Liver (tissue), 9 donors: ENCODE measurements around the gene TMIGD3. TPM values are rescaled to one million over a fixed set of nuclear protein-coding genes. Genes with fewer than 3 reads are reported as not detected.

Source experiments
- DNase-seq: peaks from one replicate; pipeline ENCODE4 v3.0.0-alpha.2; 2017; ENCODE audit warnings: low spot score
- H3K27ac ChIP-seq, 2 donors: one replicate each; pipeline ENCODE4 v1.7.0; 2013; ENCODE audit warnings: inconsistent platforms in 2 of 2, low read length in 2 of 2, control low read depth in 1 of 2, low read depth in 1 of 2, mild to moderate bottlenecking in 1 of 2
- H3K27me3 ChIP-seq, 4 donors: one replicate each; pipeline versions ENCODE4 v1.6.1 to v1.7.0; 2013; ENCODE audit warnings: low read length in 3 of 4, inconsistent platforms in 1 of 4, mild to moderate bottlenecking in 1 of 4, moderate library complexity in 1 of 4; ENCODE audit not compliant: control insufficient read depth in 4 of 4, insufficient read depth in 4 of 4
- H3K36me3 ChIP-seq, 4 donors: one replicate each; pipeline versions ENCODE4 v1.6.1 to v1.7.0; 2013; ENCODE audit warnings: low read length in 3 of 4, mild to moderate bottlenecking in 3 of 4, low read depth in 1 of 4, moderate library complexity in 1 of 4; ENCODE audit not compliant: control insufficient read depth in 4 of 4, insufficient read depth in 3 of 4
- H3K4me1 ChIP-seq, 4 donors: one replicate each; pipeline versions ENCODE4 v1.6.1 to v1.7.0; 2013; ENCODE audit warnings: low read length in 3 of 4, mild to moderate bottlenecking in 3 of 4, moderate library complexity in 1 of 4; ENCODE audit not compliant: control insufficient read depth in 4 of 4, insufficient read depth in 4 of 4
- H3K4me3 ChIP-seq, 3 donors: one replicate each; pipeline versions ENCODE4 v1.6.1 to v1.7.0; 2013; ENCODE audit warnings: low read length in 3 of 3, control low read depth in 1 of 3, low read depth in 1 of 3, mild to moderate bottlenecking in 1 of 3
- H3K9ac ChIP-seq, 2 donors: one replicate each; pipeline ENCODE4 v1.7.0; 2013; ENCODE audit warnings: low read length in 2 of 2, mild to moderate bottlenecking in 2 of 2, moderate library complexity in 2 of 2, control low read depth in 1 of 2, low read depth in 1 of 2
- H3K9me3 ChIP-seq, 4 donors: one replicate each; pipeline versions ENCODE4 v1.6.1 to v1.7.0; 2013; ENCODE audit warnings: low read length in 3 of 4; ENCODE audit not compliant: control insufficient read depth in 4 of 4
- ATF3 ChIP-seq: IDR thresholded peaks from 2 replicates; pipeline ENCODE4 v1.6.1; 2016; ENCODE audit warnings: antibody characterized with exemption
- EGR1 ChIP-seq, 2 donors: IDR thresholded peaks; 2 replicates each; pipeline ENCODE4 v1.6.1; 2016 to 2018; ENCODE audit warnings: antibody characterized with exemption in 2 of 2, low read depth in 2 of 2
- FOXA1 ChIP-seq: IDR thresholded peaks from 2 replicates; pipeline ENCODE4 v1.6.1; 2016; ENCODE audit warnings: antibody characterized with exemption
- FOXA2 ChIP-seq: IDR thresholded peaks from 2 replicates; pipeline ENCODE4 v1.6.1; 2016; ENCODE audit warnings: antibody characterized with exemption
- GABPA ChIP-seq, 2 donors: IDR thresholded peaks in 1 of 2; conservative IDR thresholded peaks in 1 of 2; 2 replicates each; pipeline ENCODE4 v1.6.1; 2016; ENCODE audit warnings: antibody characterized with exemption in 2 of 2, mild to moderate bottlenecking in 1 of 2, moderate library complexity in 1 of 2
- HNF4A ChIP-seq, 2 donors: conservative IDR thresholded peaks; 2 replicates each; pipeline ENCODE4 v1.6.1; 2016; ENCODE audit warnings: antibody characterized with exemption in 2 of 2, mild to moderate bottlenecking in 2 of 2
- HNF4G ChIP-seq: IDR thresholded peaks from 2 replicates; pipeline ENCODE4 v1.6.1; 2016; ENCODE audit warnings: antibody characterized with exemption
- JUND ChIP-seq, 2 donors: IDR thresholded peaks; 2 replicates each; pipeline ENCODE4 v1.6.1; 2016; ENCODE audit warnings: antibody characterized with exemption in 2 of 2
- NR2F2 ChIP-seq: IDR thresholded peaks from 2 replicates; pipeline ENCODE4 v1.6.1; 2016; ENCODE audit warnings: antibody characterized with exemption
- RAD21 ChIP-seq, 2 donors: IDR thresholded peaks; 2 replicates each; pipeline ENCODE4 v1.6.1; 2016; ENCODE audit warnings: antibody characterized with exemption in 2 of 2, mild to moderate bottlenecking in 2 of 2
- SP1 ChIP-seq: IDR thresholded peaks from 2 replicates; pipeline ENCODE4 v1.6.1; 2018; ENCODE audit warnings: antibody characterized with exemption, mild to moderate bottlenecking
- TAF1 ChIP-seq: conservative IDR thresholded peaks from 2 replicates; pipeline ENCODE4 v1.6.1; 2016; ENCODE audit warnings: antibody characterized with exemption, mild to moderate bottlenecking
- WGBS: extraction: QIAGEN DNeasy Blood & Tissue Kit; methylation state at CpG from one replicate; pipeline ENCODE4 v1.1.7; 2013; 5-methylcytosine and 5-hydroxymethylcytosine counted together
- polyA plus RNA-seq, 2 donors: library from polyadenylated mRNA; stranded (reverse) in 1 of 2; unstranded in 1 of 2; fragments of 200-250 nt in 1 of 2; fragments of >200 nt in 1 of 2; fragmentation: Nextera tagmentation in 1 of 2; extraction: Ambion mirVana in 1 of 2; gene quantifications; one replicate each; pipeline versions ENCODE4 v1.2.1 to v1.2.3, GENCODE V29; 2013 to 2015
- total RNA-seq, 2 donors: library from RNA; depleted of rRNA; stranded (reverse); fragments of >200 nt; gene quantifications; one replicate each; pipeline ENCODE4 v1.2.3, GENCODE V29; 2014
- TF ChIP-seq, protein P1 (sequence below): fragments of 150-350 bp; IDR thresholded peaks from 2 replicates; pipeline ENCODE4 v1.5.1; 2017; ENCODE audit warnings: improper control_type of control experiment, low read depth, low read length; ENCODE audit not compliant: missing input control
- TF ChIP-seq, protein P2 (sequence below): IDR thresholded peaks from 2 replicates; pipeline ENCODE4 v1.6.1; 2016; ENCODE audit warnings: antibody characterized with exemption
- TF ChIP-seq, protein P3 (sequence below): IDR thresholded peaks from 2 replicates; pipeline ENCODE4 v1.6.1; 2016; ENCODE audit warnings: antibody characterized with exemption
- donor health status: healthy.
- donor health status: healthy.
- donor health status: healthy.
- donor health status: healthy.
- donor health status: healthy.

The TMIGD3 gene
- total and polyA plus RNA-seq, 4 donors, result 2.6 to 5.9 (median 4.6) TPM

DNA sequence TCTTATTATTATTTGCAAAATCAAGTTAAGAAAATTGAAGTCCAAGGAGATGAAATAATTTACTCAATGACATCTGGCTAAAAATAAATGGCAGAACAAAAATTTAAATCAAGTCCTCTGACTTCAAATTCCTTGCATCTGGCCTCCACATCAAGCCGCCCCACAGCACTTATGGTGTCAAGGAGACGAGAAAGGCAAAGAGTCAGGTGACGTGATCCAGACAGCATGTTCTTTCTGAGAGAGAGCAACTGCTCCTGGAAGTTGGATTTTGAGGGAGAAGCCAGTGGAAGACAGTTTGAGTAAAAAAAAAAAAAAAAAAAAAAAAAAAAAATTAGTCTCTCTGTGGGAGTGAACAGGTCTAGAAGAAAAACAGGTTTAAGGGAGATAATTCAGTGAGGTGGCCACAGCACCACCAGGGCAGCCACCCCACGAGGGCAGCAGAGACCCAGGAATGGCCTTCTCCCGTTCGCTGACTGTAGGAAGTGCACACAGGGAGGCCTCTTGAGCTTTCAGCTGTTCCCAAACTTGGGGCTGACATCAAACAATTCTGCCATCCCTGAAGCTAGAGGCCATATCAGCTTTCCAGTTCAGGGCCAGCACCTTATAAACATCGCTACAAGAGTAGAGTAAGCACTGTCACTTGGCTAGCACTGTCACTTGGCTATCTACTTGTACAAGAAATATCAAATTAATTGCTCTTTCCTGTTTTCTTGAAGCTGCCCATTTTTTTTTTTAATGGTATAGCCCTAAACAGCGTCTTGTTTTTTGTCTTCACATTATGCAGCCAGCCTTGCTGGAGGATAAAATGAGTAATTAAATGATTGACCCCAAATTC is 21.8 kb downstream of the TMIGD3 start:
- Histone ChIP-seq H3K27me3 (no peaks in the 10 kb centered on the region), H3K9me3 (no peaks in the 10 kb centered on the region), H3K4me1 (no peaks in the 10 kb centered on the region), H3K36me3 (peaks cover 0 to 3% (median 1%) of the 10 kb centered on the region in 4 donors), H3K9ac (no peak overlapping the region), H3K4me3 (no peak overlapping the region), H3K27ac (no peak overlapping the region)
- TF ChIP-seq RAD21 (IDR thresholded peaks at IDR 0.05), result peak; percentile 92 to 93
- TF ChIP-seq, protein P1, sequence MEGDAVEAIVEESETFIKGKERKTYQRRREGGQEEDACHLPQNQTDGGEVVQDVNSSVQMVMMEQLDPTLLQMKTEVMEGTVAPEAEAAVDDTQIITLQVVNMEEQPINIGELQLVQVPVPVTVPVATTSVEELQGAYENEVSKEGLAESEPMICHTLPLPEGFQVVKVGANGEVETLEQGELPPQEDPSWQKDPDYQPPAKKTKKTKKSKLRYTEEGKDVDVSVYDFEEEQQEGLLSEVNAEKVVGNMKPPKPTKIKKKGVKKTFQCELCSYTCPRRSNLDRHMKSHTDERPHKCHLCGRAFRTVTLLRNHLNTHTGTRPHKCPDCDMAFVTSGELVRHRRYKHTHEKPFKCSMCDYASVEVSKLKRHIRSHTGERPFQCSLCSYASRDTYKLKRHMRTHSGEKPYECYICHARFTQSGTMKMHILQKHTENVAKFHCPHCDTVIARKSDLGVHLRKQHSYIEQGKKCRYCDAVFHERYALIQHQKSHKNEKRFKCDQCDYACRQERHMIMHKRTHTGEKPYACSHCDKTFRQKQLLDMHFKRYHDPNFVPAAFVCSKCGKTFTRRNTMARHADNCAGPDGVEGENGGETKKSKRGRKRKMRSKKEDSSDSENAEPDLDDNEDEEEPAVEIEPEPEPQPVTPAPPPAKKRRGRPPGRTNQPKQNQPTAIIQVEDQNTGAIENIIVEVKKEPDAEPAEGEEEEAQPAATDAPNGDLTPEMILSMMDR, result peak; percentile 77
- TF ChIP-seq JUND (IDR thresholded peaks at IDR 0.05), result no peak
- TF ChIP-seq GABPA (IDR thresholded peaks at IDR 0.05 in 1 of 2, conservative IDR thresholded peaks at IDR 0.05 in 1 of 2), result no peak
- peak; percentile 33 for TF ChIP-seq NR2F2
- TF ChIP-seq ATF3, result no peak
- DNase-seq, result peak; percentile 70
- WGBS, result 53% methylated on average over 8 of the region's 8 CpGs

- no peaks in the 10 kb centered on the region for H3K9me3 ChIP-seq
- no peak overlapping the region for H3K9ac ChIP-seq
- TF ChIP-seq GABPA (IDR thresholded peaks at IDR 0.05 in 1 of 2, conservative IDR thresholded peaks at IDR 0.05 in 1 of 2), result no peak
- TF ChIP-seq, protein P2, sequence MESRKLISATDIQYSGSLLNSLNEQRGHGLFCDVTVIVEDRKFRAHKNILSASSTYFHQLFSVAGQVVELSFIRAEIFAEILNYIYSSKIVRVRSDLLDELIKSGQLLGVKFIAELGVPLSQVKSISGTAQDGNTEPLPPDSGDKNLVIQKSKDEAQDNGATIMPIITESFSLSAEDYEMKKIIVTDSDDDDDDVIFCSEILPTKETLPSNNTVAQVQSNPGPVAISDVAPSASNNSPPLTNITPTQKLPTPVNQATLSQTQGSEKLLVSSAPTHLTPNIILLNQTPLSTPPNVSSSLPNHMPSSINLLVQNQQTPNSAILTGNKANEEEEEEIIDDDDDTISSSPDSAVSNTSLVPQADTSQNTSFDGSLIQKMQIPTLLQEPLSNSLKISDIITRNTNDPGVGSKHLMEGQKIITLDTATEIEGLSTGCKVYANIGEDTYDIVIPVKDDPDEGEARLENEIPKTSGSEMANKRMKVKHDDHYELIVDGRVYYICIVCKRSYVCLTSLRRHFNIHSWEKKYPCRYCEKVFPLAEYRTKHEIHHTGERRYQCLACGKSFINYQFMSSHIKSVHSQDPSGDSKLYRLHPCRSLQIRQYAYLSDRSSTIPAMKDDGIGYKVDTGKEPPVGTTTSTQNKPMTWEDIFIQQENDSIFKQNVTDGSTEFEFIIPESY, result no peak
- TF ChIP-seq, protein P3, sequence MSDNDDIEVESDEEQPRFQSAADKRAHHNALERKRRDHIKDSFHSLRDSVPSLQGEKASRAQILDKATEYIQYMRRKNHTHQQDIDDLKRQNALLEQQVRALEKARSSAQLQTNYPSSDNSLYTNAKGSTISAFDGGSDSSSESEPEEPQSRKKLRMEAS, result no peak
- TF ChIP-seq HNF4G, result no peak
- no peak for TF ChIP-seq ATF3
- TF ChIP-seq, protein P1, result no peak
- no peak for TF ChIP-seq FOXA1
- no peak for TF ChIP-seq HNF4A (conservative IDR thresholded peaks at IDR 0.05)
- no peak for TF ChIP-seq NR2F2
- TF ChIP-seq FOXA2, result no peak
- no peak for TF ChIP-seq EGR1 (IDR thresholded peaks at IDR 0.05; ENCODE audit: low read depth in 2 of 2)
- TF ChIP-seq JUND (IDR thresholded peaks at IDR 0.05), result no peak
- TF ChIP-seq TAF1, result no peak
- TF ChIP-seq RAD21 (IDR thresholded peaks at IDR 0.05), result no peak
- TF ChIP-seq SP1, result no peak
- H3K36me3 ChIP-seq, result peaks cover 0 to 3% (median 1%) of the 10 kb centered on the region in 4 donors
- H3K4me3 ChIP-seq, result no peak overlapping the region
- WGBS, result 66% methylated on average over 1 of the region's 1 CpG
- no peak for DNase-seq
- no peaks in the 10 kb centered on the region for H3K27me3 ChIP-seq
- no peak overlapping the region for H3K27ac ChIP-seq
- no peaks in the 10 kb centered on the region for H3K4me1 ChIP-seq
Measured at GRCh38 chr1:111480674-111481073, 22.8 kb downstream of the TMIGD3 start.
